PC-3 (cell line): Measurements from ENCODE around the gene GABRR1. TPM values are rescaled to one million over a fixed set of nuclear protein-coding genes. Genes with fewer than 3 reads are reported as not detected.

Source experiments
- ATAC-seq: fragments of 200-7000 bp; cut with Tn5 transposase; 2 replicates; pipeline ENCODE4 v1.9.1; 2020; ENCODE audit warnings: mild to moderate bottlenecking, moderate library complexity
- BruUV-seq: library from RNA; stranded (reverse); fragments of 400-500 nt; replicated peaks from 2 replicates; lab custom pipeline; 2021; lab: Mats Ljungman, UMichigan
- CTCF ChIA-PET: fragments of 300-600 bp; sonication (Branson Sonifier 250); formaldehyde crosslinking; loops from one replicate; lab custom pipeline; 2022; ENCODE audit warnings: antibody characterized with exemption; lab: Charles Lee
- POLR2A ChIA-PET: fragments of 300-600 bp; sonication (Branson Sonifier 250); formaldehyde crosslinking; loops from one replicate; lab custom pipeline; 2022; ENCODE audit warnings: antibody characterized with exemption; ENCODE audit not compliant: unreplicated experiment; lab: Charles Lee
- DNase-seq: peaks from one replicate; pipeline ENCODE4 v3.0.0-alpha.2; 2015
- H2AFZ ChIP-seq: fragments of 300-600 bp; sonication (generic); 2 replicates; pipeline ENCODE4 v1.6.0; 2016; ENCODE audit warnings: antibody characterized with exemption, low read length
- H3F3A ChIP-seq: fragments of 300-600 bp; sonication (generic); one replicate; pipeline ENCODE4 v1.6.0; 2017; ENCODE audit warnings: antibody characterized with exemption, low read length, control low read depth, mild to moderate bottlenecking; ENCODE audit not compliant: unreplicated experiment
- H3K27ac ChIP-seq: fragments of 300-600 bp; sonication (generic); 2 replicates; pipeline ENCODE4 v1.5.1; 2016; ENCODE audit warnings: mild to moderate bottlenecking, low read length
- H3K27me3 ChIP-seq: fragments of 300-600 bp; sonication (generic); 2 replicates; pipeline ENCODE4 v1.6.1; 2016; ENCODE audit warnings: low read length, mixed read lengths
- H3K36me3 ChIP-seq: fragments of 300-600 bp; sonication (generic); 2 replicates; pipeline ENCODE4 v1.6.1; 2016; ENCODE audit warnings: low read depth, mixed run types, low read length, mixed read lengths
- H3K4me1 ChIP-seq: fragments of 300-600 bp; sonication (generic); 2 replicates; pipeline ENCODE4 v1.5.1; 2016; ENCODE audit warnings: low read length; ENCODE audit not compliant: insufficient read depth
- H3K4me2 ChIP-seq: fragments of 300-600 bp; sonication (generic); 2 replicates; pipeline ENCODE4 v1.6.0; 2016; ENCODE audit warnings: low read length
- H3K4me3 ChIP-seq: fragments of 300-600 bp; sonication (generic); 2 replicates; pipeline ENCODE4 v1.5.1; 2016; ENCODE audit warnings: mild to moderate bottlenecking, low read length, mixed read lengths
- H3K79me2 ChIP-seq: fragments of 300-600 bp; sonication (generic); 2 replicates; pipeline ENCODE4 v1.6.1; 2017; ENCODE audit warnings: low read length, mixed read lengths
- H3K9ac ChIP-seq: fragments of 300-600 bp; sonication (generic); 2 replicates; pipeline ENCODE4 v1.6.0; 2016; ENCODE audit warnings: mild to moderate bottlenecking, low read length
- H3K9me2 ChIP-seq: fragments of 300-600 bp; sonication (generic); replicated peaks from 2 replicates; pipeline ENCODE4 v1.6.1; 2016; ENCODE audit warnings: mixed run types, low read length, mixed read lengths
- H3K9me3 ChIP-seq: fragments of 300-600 bp; sonication (generic); 2 replicates; pipeline ENCODE4 v1.6.1; 2016; ENCODE audit warnings: low read length, mixed read lengths
- H4K20me1 ChIP-seq: fragments of 300-600 bp; sonication (generic); 2 replicates; pipeline ENCODE4 v1.6.1; 2016; ENCODE audit warnings: low read length, mixed read lengths
- EZH2 ChIP-seq: fragments of 300-600 bp; sonication (generic); IDR thresholded peaks from one replicate; pipeline ENCODE4 v1.6.1; 2017; ENCODE audit warnings: antibody characterized with exemption, mild to moderate bottlenecking, low read length; ENCODE audit not compliant: unreplicated experiment
- EZH2phosphoT487 ChIP-seq: fragments of 300-600 bp; sonication (generic); IDR thresholded peaks from 2 replicates; pipeline ENCODE4 v1.6.1; 2018; ENCODE audit warnings: mild to moderate bottlenecking, antibody characterized with exemption, low read length, borderline replicate concordance
- intact Hi-C: fragments of 100-400 bp; cut with micrococcal nuclease; formaldehyde crosslinking; loops from 2 replicates; pipeline ENCODE4 v1.9.0; 2023
- total RNA-seq: library from RNA; depleted of rRNA; stranded (reverse); fragments of >200 nt; gene quantifications from 2 replicates; pipeline ENCODE4 v1.2.3, GENCODE V29; 2014
- TF ChIP-seq, protein P1 (sequence below): fragments of 300-600 bp; sonication (generic); conservative IDR thresholded peaks from 2 replicates; pipeline ENCODE4 v1.5.1; 2017; ENCODE audit warnings: antibody characterized with exemption, low read depth, mild to moderate bottlenecking, low read length

Gene GABRR1
- total RNA-seq, 1 experiment from 2014 or later: not detected

DNA sequence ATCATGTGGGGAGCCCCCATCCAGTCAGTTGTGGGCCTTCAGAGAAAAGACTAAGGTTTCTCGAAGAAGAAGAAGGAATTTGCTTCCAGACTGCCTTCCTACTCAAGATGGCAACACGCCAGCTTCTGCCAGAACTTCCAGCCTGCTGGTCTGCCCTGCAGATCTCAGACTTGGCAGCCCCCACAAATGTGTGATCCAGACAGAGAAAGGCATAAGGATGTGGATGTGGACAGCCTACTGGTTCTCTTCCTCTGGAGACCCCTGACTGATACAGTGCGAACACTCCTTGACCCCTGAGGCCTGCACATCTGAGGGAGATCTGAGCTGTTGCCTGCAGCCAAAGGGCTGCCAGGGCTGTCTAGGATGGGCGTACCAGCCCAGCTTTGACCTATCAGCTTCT lies 8.6 kb downstream of the GABRR1 start:
- no peaks in the 10 kb centered on the region for H3K9me3 ChIP-seq
- BruUV-seq: no TSS peak
- DNase-seq: no peak
- intact Hi-C loops: no loop called here
- no peak for ATAC-seq
- no peaks in the 10 kb centered on the region for H3K27me3 ChIP-seq
- POLR2A ChIA-PET: no interaction called here
- H3K9me2 ChIP-seq: no peaks in the 10 kb centered on the region
- TF ChIP-seq EZH2phosphoT487: no peak
- TF ChIP-seq, protein P1, sequence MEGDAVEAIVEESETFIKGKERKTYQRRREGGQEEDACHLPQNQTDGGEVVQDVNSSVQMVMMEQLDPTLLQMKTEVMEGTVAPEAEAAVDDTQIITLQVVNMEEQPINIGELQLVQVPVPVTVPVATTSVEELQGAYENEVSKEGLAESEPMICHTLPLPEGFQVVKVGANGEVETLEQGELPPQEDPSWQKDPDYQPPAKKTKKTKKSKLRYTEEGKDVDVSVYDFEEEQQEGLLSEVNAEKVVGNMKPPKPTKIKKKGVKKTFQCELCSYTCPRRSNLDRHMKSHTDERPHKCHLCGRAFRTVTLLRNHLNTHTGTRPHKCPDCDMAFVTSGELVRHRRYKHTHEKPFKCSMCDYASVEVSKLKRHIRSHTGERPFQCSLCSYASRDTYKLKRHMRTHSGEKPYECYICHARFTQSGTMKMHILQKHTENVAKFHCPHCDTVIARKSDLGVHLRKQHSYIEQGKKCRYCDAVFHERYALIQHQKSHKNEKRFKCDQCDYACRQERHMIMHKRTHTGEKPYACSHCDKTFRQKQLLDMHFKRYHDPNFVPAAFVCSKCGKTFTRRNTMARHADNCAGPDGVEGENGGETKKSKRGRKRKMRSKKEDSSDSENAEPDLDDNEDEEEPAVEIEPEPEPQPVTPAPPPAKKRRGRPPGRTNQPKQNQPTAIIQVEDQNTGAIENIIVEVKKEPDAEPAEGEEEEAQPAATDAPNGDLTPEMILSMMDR: no peak
- no peak for TF ChIP-seq EZH2
- H3K79me2 ChIP-seq: no peaks in the 10 kb centered on the region
- no peak overlapping the region for H2AFZ ChIP-seq
- CTCF ChIA-PET: no interaction called here
- H4K20me1 ChIP-seq: no peaks in the 10 kb centered on the region
- H3K4me1 ChIP-seq: no peaks in the 10 kb centered on the region
- no peak overlapping the region for H3K4me3 ChIP-seq
- no peak overlapping the region for H3K27ac ChIP-seq
- H3K9ac ChIP-seq: no peak overlapping the region
- H3F3A ChIP-seq: no peaks in the 10 kb centered on the region
- H3K4me2 ChIP-seq: no peak overlapping the region
- no peaks in the 10 kb centered on the region for H3K36me3 ChIP-seq

DNA sequence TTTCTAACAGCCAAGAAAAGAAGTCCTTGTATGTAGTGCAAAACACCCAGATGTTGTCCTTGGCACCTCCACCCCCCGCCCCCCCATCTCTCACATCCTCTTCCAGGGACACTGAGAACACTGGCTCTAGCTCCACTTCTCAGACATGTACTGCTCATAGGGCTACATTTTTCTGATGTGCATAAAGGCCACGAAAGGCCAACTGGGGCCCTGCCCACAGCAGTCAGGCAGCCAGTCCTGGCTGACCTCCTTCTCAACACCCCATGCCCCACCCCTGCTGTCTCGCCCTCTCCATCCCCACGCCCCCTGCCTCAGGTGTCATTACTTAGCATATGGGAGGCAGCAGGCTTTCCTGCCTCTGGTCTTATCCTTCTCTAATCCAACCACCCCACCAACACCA lies 11.3 kb downstream of the GABRR1 start:
- intact Hi-C loops: no loop called here
- ChIA-PET CTCF (no interaction called here), POLR2A (no interaction called here)
- ATAC-seq: no peak
- H3K36me3 ChIP-seq: no peaks in the 10 kb centered on the region
- no peaks in the 10 kb centered on the region for H3K9me2 ChIP-seq
- no peak overlapping the region for H3K27ac ChIP-seq
- H3K4me2 ChIP-seq: no peak overlapping the region
- no peaks in the 10 kb centered on the region for H3K9me3 ChIP-seq
- H3K4me3 ChIP-seq: no peak overlapping the region
- H3K4me1 ChIP-seq: no peaks in the 10 kb centered on the region
- BruUV-seq: no TSS peak
- TF ChIP-seq EZH2phosphoT487 (no peak), EZH2 (no peak)
- TF ChIP-seq, protein P1: no peak
- no peaks in the 10 kb centered on the region for H3K79me2 ChIP-seq
- no peak overlapping the region for H2AFZ ChIP-seq
- DNase-seq: no peak
- no peaks in the 10 kb centered on the region for H4K20me1 ChIP-seq
- H3K27me3 ChIP-seq: no peaks in the 10 kb centered on the region
- H3K9ac ChIP-seq: no peak overlapping the region
- no peaks in the 10 kb centered on the region for H3F3A ChIP-seq

DNA sequence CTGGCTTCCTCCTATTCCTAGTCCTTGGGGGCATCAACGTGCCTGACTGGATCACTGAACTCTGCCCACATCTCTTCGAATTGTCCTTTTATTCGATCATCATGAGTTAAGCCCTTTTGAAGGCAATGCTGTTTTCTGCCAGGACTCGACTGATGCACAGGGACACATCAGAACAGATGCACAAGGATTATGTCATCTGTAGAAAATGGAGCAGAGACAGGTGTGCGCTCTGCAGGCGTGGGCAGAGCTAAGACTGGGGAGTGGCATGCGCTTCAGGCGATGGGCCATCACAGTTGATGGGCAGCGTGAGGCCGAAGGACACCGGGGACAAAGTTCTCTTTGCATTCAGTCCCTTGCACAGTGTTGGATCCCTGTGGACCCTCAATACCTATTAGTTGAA lies 13.1 kb downstream of the GABRR1 start:
- Histone ChIP-seq H3F3A (no peaks in the 10 kb centered on the region), H2AFZ (no peak overlapping the region), H3K27ac (no peak overlapping the region), H3K4me1 (no peaks in the 10 kb centered on the region), H3K4me2 (no peak overlapping the region), H3K27me3 (no peaks in the 10 kb centered on the region), H3K4me3 (no peak overlapping the region), H4K20me1 (no peaks in the 10 kb centered on the region), H3K9ac (no peak overlapping the region), H3K9me2 (no peaks in the 10 kb centered on the region), H3K9me3 (no peaks in the 10 kb centered on the region), H3K79me2 (no peaks in the 10 kb centered on the region), H3K36me3 (no peaks in the 10 kb centered on the region)
- POLR2A ChIA-PET: no interaction called here
- BruUV-seq: no TSS peak
- DNase-seq (no peak), ATAC-seq (no peak)
- TF ChIP-seq EZH2 (no peak), EZH2phosphoT487 (no peak)
- TF ChIP-seq, protein P1: no peak
- CTCF ChIA-PET: no interaction called here
- intact Hi-C loops: no loop called here
